IPS-NIHi11 (cell line): Measurements from ENCODE around the gene S100PBP.
"Not testable (repeated sequence)": the region's sequence is repeated elsewhere in the genome, so short reads cannot be mapped to it uniquely, and the experiment has no call there.

Experiments used
- DNase-seq: peaks from one replicate; pipeline ENCODE4 v3.0.0; 2012; ENCODE audit warnings: mixed read lengths, low spot score

The S100PBP gene

DNA sequence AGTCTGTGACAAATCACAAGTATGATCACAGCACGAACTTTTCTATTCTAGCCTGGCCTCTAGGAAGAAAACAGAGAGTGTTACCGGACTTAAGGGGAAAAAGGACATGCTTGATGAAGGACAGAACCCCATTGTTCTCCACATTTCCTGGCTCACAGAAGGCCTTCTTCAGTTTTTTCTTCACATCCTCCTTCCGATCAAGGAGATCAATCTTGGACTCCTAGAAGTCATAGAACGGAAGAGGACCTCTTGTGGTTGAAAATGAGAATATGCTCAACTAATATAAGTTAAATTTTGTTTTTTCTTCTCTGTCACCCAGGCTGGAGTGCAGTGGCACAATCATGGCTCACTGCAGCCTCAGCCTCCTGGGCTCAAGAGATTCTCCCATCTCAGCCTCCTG is 30.6 kb upstream of the S100PBP start:
- DNase-seq = no peak

DNA sequence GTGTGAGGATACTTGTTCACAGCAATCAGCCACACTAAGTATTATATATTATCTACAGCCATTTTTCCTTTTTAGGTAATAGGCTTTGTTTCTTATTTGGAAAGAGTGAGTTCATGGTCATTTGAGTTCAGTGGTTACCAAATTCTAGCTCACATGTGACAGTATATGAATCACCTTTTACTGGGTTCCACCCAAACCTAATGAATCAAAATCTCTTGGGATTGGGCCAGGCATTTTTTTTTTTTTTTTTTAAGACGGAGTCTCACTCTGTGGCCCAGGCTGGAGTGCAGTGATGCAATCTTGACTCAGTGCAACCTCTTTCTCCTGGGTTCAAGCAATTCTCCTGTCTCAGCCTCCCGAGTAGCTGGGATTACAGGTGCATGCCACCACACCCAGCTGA is 28.1 kb upstream of the S100PBP start:
- DNase-seq = not testable (repeated sequence)

DNA sequence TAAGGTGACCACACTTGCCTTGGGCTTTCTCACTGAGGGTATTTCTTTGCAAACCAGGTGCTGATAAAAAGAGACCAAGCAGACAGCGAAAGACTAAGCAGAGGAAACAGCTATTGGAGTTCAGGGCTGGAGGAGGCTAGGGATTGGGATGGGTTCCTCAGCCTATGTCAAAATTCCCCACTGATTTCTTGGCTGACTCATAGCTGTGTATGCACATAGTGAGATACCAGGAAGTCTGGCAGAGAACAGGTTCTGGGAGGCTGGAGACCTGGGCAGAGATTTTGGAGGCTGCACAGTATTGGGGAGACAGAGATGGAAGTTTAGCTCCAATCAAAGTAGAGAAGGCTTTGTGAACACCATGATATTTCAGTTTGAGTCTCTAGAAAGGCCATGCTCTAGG is 25.6 kb upstream of the S100PBP start:
- no peak for DNase-seq

DNA sequence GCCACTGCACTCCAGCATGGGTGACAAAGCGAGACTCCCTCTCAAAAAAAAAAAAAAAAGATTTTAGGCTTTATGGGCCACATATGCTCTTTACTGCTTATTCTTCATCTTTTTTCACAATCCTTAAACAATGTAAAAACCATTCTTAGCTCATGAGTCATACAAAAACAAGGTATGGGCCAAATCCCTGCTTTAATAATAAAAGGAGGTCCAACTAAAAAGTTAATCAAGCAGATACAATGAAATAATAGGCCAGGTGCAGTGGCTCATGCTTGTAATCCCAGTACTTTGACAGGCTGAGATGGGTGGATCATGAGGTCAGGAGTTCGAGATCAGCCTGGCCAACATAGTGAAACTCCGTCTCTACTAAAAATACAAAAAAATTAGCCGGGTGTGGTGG is 21.7 kb upstream of the S100PBP start:
- not testable (repeated sequence) for DNase-seq

DNA sequence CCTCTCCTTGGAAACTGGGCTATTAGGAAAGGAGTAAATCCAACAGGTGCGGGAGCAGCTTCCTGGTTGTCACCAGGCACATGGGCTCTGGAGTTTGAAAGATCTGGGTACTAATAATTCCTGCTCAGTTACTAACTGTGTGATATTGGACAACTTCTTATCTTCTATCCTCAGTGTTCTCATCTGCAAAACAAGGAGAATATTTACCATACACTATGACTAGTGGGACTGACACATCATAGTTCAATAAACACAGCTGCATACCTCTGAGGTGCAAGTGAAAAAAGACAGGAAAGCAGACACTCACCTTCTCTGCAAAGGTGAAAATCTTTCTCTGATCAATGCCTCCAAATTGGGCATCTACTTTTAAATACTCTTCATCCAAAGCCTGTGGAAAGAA is 20.0 kb upstream of the S100PBP start:
- DNase-seq = no peak

DNA sequence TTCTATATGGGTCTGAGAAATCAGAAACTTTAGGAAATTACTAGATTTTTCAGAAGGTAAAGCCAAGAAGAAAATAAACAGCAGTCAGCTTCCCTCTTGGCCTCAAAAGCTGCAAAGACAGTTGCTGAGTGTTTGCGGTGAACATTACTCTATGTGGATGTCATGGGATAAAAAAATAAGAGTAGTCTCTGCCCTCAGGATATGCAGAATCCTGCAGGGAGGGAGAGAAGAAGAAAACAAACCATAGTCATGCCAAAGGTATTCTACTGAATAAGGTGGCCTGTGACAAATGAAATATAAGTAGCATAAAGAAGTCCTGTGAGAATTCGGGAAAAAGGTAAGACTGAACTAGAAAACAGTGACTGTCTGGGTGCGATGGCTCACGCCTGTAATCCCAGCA is 19.3 kb upstream of the S100PBP start:
- DNase-seq = no peak

DNA sequence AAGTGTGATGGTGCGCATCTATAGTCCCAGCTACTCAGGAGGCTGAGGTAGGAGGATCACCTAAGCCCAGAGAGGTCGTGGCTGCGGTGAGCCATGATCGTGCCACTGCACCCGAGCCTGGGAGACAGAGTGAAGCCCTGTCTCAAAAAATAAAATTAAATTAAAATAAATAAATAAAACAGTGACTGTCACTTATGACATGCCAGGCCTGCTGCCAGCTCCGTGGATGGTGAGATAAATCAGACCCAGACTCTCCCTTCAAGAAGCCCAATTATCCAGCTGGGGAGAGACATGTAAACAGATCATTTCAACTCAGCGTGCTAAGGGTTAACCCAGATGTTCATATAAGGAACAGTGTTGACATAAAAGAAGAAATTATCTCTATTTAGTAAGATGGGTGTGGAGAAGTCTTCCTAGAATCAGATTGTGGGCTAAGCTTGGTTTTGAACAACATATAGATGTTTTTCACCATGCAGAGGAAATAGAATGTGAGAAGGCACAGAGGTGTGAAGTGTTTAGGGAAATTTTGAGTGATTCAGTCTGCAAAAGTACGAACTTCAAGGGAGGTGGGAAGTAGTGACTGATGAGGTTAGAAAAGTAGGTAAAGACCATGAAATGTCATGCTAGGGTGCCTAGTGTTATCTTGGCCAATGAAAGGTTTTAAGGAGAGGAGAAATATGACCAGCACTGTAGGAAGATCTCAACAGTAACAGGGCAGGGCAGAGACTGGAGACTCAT is 18.6 kb upstream of the S100PBP start:
- no peak for DNase-seq

DNA sequence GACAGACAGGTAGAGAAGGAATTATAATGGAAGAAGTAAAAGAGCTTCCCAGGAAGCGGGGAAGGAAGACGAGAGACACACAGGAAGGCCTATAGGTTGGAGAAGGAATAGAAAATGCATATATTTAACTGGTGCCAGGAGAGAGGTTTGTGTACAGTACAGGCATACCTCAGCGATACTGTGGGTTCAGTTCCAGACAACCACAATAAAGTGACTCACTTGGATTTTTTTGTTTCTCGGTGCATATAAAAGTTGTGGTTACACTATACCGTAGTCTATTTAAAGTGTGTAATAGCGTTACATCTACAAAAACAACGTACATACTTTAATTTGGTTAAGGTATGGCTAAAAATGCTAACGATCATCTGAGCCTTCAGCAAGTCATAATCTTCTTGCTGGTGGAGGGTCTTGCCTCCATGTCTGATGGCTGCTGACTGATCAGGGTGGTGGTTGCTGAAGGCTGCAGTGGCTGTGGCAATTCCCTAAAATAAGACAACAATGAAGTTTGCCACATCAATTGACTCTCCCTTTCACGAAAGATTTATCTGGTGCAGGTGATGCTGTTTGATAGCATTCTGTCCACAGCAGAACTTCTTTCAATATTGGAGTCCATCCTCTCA is 16.2 kb upstream of the S100PBP start:
- no peak for DNase-seq

DNA sequence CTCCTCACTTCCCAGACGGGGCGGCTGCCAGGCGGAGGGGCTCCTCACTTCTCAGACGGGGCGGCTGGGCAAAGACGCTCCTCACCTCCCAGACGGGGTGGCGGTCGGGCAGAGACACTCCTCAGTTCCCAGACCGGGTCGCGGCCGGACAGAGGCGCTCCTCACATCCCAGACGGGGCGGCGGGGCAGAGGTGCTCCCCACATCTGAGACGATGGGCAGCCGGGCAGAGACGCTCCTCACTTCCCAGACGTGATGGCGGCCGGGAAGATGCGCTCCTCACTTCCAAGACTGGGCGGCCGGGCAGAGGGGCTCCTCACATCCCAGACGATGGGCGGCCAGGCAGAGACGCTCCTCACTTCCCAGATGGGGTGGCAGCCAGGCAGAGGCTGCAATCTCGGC is 13.0 kb upstream of the S100PBP start:
- not testable (repeated sequence) for DNase-seq

DNA sequence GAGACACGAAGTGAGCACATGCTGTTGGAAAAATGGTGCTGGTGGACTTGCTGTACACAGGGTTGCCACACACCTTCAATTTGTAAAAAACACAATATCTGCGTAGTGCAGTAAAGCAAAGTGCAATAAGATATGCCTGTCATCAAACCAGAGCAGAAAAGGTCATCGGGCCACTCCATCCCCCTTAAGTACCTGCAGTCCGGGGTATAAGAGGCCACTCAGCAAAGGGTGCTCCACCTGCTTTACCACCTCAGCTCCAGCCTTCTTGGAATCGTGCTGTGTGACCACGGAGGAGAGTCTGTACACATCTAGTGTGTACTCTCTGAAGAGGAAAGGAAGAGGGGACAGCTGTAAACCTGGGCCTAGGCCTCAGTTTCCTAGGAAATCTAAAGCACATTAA is 11.2 kb upstream of the S100PBP start:
- DNase-seq = no peak

DNA sequence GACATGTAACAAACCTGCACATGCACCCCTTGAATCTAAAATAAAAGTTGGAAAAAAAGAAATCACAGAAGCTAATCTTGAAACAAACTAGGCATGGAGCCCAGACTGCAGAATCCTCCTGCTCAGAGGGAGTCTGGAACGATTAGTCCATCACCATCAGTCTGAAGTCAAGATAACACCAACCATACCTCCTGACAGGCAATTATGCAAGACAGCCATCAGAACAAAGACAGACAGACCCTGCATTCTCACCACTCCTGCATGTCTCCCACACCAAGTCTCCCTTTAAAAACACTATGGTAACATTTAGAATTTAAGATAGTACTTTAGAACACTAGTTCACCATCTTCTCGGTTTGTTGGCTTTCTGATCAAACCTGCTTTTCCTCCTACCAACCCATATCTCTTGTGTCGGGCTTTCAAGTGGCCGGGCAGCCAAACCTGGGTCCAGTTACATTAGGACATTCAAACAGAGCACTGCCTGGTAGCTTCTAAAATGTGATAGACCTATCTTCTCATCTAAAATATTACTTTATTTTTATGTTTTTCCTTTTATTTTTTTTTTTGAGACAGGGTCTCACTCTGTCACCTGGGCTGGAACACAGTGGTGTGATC is 10.4 kb upstream of the S100PBP start:
- no peak for DNase-seq

DNA sequence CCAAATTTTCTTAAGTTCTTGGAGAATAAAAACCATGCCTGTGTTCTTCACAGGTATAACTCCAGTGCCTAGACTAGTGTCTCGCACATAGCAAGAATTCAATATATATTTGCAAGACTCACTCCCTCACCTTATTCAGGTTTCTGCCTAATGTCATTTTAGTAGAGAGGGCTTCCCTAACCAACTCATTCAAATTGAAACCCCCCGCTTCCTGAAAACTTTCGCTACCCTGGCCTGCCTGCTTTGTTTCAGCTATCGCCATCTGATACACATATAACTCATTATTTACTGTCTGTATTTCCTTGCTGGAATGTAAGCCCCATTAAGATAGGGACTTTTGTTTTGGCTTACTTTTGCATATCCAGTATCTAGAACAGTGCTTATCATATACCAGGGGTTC is 8.9 kb upstream of the S100PBP start:
- no peak for DNase-seq

DNA sequence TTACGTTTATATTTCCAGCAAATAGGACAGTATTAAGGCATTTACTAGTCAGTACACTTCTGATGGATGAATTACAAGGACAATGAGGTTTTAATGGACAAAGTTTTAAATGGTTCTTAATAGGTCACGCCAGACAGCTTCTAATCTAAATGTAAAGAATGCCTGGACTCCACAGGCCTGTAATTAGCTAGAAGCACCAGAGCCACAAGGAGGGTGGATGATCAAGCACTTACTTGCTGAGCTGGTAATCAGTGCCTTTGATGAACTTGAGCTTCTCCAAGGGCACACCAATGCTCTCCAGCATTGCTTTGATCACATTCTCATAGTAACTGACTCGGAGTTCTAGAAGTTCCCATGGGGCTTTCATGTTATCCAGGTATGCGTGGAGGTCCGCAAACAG is 7.1 kb upstream of the S100PBP start:
- no peak for DNase-seq

DNA sequence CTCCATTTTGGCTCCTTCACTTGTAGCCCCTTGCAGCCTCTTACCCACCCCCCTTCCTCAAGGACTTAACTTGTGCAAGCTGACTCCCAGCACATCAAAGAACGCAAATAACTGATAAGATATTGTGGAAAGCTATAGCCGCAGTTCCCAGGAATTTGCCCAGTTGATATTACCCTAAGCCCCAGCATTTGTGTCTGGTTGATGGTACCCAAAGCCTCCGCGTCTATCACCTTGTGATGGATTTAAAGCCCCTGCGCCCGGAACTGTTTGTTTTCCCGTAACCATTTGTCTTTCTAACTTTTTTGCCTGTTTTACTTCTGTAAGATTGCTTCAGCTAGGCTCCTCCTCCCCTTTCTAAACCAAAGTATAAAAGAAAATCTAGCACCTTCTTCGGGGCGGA is 6.2 kb upstream of the S100PBP start:
- no peak for DNase-seq

DNA sequence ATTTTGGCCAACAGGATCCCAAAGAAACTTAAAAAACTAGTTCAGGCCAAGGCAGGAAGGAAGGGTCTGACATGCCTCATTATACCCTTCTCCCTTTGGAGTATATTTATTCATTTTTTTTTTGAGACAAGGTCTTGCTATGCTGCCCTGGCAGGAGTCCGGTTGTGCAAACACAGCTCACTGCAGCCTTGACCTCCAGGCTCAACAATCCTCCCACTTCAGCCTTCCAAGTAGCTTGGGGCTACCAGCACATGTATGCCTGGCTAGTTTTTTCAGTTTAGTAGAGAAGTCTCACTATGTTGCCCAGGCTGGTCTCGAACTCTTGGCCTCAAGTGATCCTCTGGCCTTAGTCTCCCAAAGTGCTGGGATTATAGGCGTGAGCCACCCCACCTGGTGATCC is 5.5 kb upstream of the S100PBP start:
- DNase-seq = no peak

DNA sequence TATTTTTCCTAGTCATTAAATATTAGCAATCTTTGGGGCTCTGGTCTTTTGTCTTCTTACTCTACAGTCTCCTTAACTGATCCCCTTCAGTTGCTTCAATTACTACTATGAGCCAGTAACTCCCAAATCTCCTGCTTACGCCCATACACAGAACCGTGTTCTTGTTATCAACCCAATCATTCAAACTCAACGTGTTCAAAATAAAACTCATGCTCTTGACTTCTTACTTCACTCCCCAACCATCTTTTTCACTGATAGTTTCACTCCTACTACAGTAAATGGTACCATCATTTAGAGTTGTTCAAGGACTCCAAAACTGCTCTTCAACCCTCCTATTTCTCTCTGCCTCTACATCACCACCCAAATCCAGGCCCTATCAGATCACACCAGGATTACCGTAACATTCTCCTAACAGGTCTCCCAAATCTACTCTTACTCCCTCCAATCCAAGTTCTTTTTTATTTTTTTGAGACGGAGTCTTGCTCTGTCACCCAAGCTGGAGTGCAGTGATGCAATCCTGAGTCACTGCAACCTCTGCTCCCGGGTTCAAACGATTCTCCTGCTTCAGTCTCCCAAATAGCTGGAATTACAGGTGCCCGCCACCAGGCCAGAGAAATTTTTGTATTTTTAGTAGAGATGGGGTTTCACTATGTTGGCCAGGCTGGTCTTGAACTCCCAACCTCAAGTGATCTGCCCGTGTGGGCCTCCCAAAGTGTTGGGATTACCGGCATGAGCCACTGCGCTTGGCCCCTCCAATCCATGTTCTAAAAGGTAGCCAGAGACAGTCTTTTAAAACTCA is 3.3 kb upstream of the S100PBP start:
- DNase-seq = no peak

DNA sequence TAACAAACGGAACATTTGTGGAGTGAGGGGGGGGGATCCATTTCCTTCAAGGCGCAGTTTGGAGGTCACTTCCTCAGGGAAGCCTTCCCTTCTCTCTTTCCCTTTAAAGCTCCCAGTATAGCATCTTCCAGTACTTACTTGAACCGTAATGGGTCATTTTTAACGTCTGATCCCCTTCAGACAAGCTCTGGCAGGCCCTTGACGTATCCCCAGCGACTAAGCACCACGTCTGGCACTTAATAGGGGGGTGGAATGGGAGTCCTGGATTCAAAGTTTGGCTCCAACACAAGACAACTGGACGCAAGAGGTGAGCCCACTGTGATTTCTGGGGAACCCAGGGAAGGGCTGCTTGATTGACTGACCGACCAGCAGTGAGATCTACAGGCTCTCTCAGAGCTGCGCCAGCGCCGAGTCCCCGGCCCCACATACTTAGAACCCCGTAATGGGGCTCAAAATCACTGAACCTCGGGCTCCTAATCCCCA is 736 bp upstream of the S100PBP start:
- DNase-seq = peak; percentile 25

DNA sequence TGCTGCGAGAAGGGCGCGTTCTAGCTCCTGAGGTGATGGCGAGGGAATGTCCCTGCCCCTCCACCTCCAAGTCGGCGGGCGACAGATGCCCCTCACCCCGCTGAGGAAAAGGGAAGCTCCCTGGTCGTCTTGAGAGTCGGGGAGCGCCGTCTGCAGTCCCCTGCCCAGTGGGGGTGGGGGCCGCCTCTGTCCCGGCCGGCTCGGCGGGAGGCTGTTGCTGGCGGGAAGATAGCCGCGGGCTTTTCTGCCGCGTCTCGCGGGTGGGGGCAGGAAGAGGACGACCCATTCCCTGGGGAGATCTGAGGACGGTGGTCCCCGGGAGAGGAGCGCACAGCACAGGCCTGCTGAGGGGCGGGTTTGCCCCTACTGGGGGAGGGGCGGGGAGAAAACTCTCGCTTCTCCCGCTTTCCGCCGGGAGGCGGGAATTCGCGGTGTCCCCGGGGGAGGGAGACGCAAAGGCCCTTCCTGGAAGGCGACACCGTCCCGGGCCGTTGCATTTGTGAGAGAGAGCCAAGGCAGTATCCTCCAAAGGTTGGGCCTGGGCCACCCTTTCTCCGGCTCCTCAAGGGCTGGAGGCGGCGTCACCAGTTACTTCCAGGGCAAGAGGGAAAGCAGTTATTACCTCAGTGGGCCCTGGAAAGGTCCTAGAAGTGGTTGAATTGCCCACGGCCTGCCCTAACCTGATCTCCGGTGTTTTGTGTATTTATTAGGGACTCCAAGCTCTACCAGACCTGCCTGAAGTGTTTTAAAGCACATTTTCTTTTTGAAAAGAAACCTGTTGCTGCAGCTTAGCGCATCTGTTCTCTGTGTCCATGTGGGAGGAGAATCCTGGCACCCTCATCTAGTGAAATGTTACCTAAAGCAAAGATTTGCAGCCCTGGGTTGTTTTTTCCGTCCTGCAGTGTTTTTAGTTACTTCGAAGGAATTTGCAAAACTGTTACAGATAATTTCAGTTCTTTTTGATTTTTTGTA is 648 bp downstream of the S100PBP start:
- DNase-seq = peak; percentile 84

DNA sequence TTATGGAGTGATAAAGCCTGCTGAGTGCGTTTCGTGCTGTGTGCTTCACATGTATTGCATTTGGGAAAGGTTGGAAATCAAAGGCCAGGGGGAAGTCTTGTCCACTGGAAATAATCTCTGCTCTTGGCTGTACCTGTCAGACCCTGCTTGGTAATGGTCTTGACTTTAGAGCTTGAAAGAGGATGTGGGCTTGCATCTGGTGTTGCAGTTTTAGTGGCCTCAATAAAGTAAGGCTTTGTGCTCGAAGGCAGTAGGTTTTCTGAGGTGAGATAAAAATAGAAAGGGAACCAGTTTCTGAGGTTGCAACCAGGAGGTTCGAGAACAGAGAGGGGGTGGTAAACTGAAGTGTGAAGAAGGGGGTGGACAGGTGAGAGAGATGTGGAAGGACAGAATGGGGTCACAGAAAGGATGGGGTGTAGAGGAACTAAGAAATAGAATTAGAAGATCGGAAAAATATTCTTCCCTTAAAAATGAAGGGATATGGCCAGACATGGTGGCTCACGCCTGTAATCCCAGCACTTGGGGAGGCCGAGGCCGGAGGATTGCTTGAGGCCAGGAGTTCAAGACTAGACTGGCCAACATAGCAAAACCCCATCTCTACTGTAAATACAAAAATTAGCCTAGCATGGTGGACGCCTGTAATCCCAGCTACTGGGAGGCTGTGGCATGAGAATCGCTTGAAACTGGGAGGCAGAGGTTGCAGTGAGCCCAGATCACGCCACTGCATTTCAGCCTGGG is 1.5 kb downstream of the S100PBP start:
- no peak for DNase-seq

DNA sequence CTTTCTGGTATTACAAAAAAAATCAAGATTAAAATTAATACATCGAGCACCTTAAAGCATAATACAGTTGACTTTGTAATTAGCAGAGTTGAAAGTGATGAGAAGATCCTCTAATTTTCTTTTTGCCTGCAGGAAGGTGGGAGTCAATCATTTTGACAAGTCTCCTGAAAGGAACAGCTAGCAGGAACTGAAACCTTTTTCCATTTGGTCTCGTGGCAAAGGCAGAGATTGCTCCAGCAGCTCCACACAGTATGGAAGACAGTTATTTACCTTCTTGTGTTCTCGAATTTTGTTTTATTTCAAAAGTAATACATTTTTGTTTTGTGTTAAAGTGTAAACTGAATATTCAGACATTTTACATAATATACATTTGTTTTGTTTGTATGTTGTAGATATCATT is 7.7 kb downstream of the S100PBP start:
- DNase-seq = no peak

DNA sequence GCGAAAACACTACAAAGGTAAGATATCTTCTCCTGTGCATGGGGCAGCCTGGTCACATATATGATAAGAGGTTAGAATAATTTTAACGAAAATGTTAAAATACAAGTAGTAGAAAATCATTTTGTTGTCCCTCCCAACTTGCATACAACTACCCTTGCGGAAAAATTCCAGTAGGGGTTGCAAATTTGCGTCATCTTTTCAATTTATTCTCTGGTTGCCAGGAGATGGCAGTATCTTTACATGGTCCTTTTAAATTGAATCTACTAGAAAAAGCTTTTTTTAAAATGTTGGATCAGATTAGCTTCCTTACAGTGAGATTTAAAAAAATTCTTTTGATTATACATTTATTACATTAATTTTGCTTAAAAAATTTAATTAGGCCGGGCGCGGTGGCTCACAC is 10.9 kb downstream of the S100PBP start:
- DNase-seq = no peak
